Suppressor macrophage (primary cell): Measurements from ENCODE around the gene PRKCE.
A peak's percentile ranks its signal among the peaks of the same experiment; 100 is the strongest.

Experiments
- DNase-seq, 4 experiments: peaks; one replicate each; pipeline ENCODE4 v3.0.0-alpha.2; 2020 to 2022
- total RNA-seq, 17 experiments: gene quantifications; one replicate each; lab custom pipeline; 2026; ENCODE audit warnings: mixed read lengths in 6 of 17, inconsistent platforms in 3 of 17; lab: John Stamatoyannopoulos, UW

Gene PRKCE
- total RNA-seq = 5.0 to 13.2 (median 7.9) reads per million in 17 experiments

GRCh38 chr2:45651415-45652089 is at the start of gene PRKCE:
TSS of gene PRKCE (plus strand) at chr2:45651675.
- peak in 1 of 4 experiments; percentile 42 for DNase-seq

- DNase-seq = peak in 1 of 4 experiments; percentile 11
Measured at GRCh38 chr2:45602624-45603023, 48.9 kb upstream of the PRKCE start.

GRCh38 chr2:45605116-45605515 is 46.4 kb upstream of the PRKCE start:
- no peak for DNase-seq

- peak; percentile 37 to 81 (median 44) for DNase-seq
Measured at GRCh38 chr2:45606796-45607195, 44.7 kb upstream of the PRKCE start.

- peak in 2 of 4 experiments; percentile 23 for DNase-seq
Measured at GRCh38 chr2:45607701-45608100, 43.8 kb upstream of the PRKCE start.

GRCh38 chr2:45610281-45611019 is 41.0 kb upstream of the PRKCE start:
- DNase-seq = peak; percentile 74 to 87 (median 80)

GRCh38 chr2:45611020-45611859 is 40.2 kb upstream of the PRKCE start, which contains the start of gene SRBD1:
TSS of gene SRBD1 (minus strand) at chr2:45611267. CDS start at chr2:45605441, 5,826 bp downstream.
- DNase-seq = peak; percentile 96 to 98 (median 98)

- DNase-seq = no peak
Measured at GRCh38 chr2:45612285-45612684, 39.2 kb upstream of the PRKCE start.

GRCh38 chr2:45612731-45613130 is 38.7 kb upstream of the PRKCE start:
- DNase-seq = no peak

- no peak for DNase-seq
Measured at GRCh38 chr2:45614330-45614729, 37.1 kb upstream of the PRKCE start.

- DNase-seq = no peak
Measured at GRCh38 chr2:45614871-45615415, 36.5 kb upstream of the PRKCE start.

GRCh38 chr2:45616658-45617411 is 34.6 kb upstream of the PRKCE start:
- no peak for DNase-seq

- no peak for DNase-seq
Measured at GRCh38 chr2:45617496-45617895, 34.0 kb upstream of the PRKCE start.

- no peak for DNase-seq
Measured at GRCh38 chr2:45622336-45623075, 29.0 kb upstream of the PRKCE start.

- DNase-seq = no peak
Measured at GRCh38 chr2:45623098-45623497, 28.4 kb upstream of the PRKCE start.

- DNase-seq = no peak
Measured at GRCh38 chr2:45625824-45626223, 25.7 kb upstream of the PRKCE start.

- DNase-seq = peak in 3 of 4 experiments; percentile 10 to 53 (median 51)
Measured at GRCh38 chr2:45626387-45627221, 24.9 kb upstream of the PRKCE start.

GRCh38 chr2:45627911-45628310 is 23.6 kb upstream of the PRKCE start:
- DNase-seq = no peak

GRCh38 chr2:45629971-45630370 is 21.5 kb upstream of the PRKCE start:
- DNase-seq = no peak

GRCh38 chr2:45631319-45631718 is 20.2 kb upstream of the PRKCE start:
- DNase-seq = no peak
